Right ventricle myocardium superior (tissue), 1 donor: ENCODE data around the gene ARHGEF19. TPM values are rescaled to one million over a fixed set of nuclear protein-coding genes. Genes with fewer than 3 reads are reported as not detected.
"Not testable (repeated sequence)": the region's sequence is repeated elsewhere in the genome, so short reads cannot be mapped to it uniquely, and the experiment has no call there.

Experiments used
- ATAC-seq: fragments of 200-7000 bp; cut with Tn5 transposase; one replicate; pipeline ENCODE4 v1.9.1; 2020; ENCODE audit warnings: mild to moderate bottlenecking; ENCODE audit not compliant: poor library complexity
- DNase-seq: peaks from one replicate; pipeline ENCODE4 v3.0.0-alpha.2; 2020
- intact Hi-C: fragments of 100-400 bp; cut with DNase I; formaldehyde crosslinking; loops from one replicate; pipeline ENCODE4 v1.11.2; 2022
- long read RNA-seq: library from polyadenylated mRNA; unstranded; transcript quantifications from one replicate; pipeline ENCODE4 v2.0.0, GENCODE V29; 2021
- total RNA-seq: library from RNA; stranded (reverse); fragmentation: NEBNext Ultra II Directional; extraction: Animal tissue kit (Norgen Biotek cat#: 25700); gene quantifications from one replicate; pipeline ENCODE4 v1.2.1, GENCODE V29; 2021
- donor health status: DM: no; HTN: yes; CAD: no; lungs with severe emphysema.

ARHGEF19 gene
- 1.8 TPM for total RNA-seq
- long read RNA-seq, partial matches to known transcripts = 3 of 4 reads
- long read RNA-seq, other reads (novel, unspliced or antisense) = 1 of 4 reads

DNA sequence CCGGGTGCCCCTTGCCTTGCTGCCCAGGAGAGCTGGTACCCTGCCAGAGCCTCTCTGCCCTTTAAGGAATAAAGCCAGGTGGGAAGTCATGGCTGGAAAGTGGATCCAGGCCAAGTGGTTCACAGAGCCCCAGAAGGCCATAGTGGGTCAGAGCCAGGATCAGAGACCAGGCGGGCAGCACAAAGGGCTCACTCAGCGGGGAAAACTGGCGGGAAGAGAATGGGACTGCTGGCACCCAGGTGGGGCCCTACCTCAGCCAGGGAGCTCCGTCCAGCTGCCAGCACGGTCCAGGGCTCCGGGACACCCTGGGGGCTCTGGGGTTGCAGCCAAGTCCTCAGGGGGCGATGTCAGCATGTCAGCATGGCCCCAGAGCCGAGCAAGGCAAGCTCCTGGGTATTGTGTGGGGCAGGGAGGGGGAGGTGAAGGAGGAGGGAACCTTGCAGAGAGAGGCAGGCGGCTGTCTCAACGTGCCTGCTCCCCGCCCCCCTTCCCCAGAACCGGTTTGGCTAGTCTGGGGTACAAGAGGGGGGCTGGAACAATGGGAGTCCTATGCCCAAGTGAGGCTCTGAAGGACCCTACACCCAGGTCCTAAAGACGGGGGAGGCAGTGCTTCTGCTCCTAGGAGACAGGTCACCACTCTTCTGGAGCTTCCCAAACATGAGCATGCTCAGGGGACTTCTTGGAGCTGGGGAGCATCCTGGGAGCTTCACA is at the start of gene ARHGEF19:
Gene ARHGEF19, minus strand, starts transcription at position 402 of the 711 bp plus-strand sequence. CDS start 3,598 bp downstream, outside the sequence.
- intact Hi-C loops = no loop called here
- peak; percentile 24 for DNase-seq
- no peak for ATAC-seq

GRCh38 chr1:16262067-16262466 is 49.6 kb upstream of the ARHGEF19 start:
- ATAC-seq = no peak

GRCh38 chr1:16260814-16261213 is 48.4 kb upstream of the ARHGEF19 start:
- intact Hi-C loops = no loop called here
- DNase-seq (no peak), ATAC-seq (no peak)

More at GRCh38 chr1:16262067-16262466, 49.6 kb upstream of the ARHGEF19 start:
- DNase-seq = no peak
- intact Hi-C loops = no loop called here

GRCh38 chr1:16258591-16259135 is 46.2 kb upstream of the ARHGEF19 start:
- no peak for ATAC-seq
- no peak for DNase-seq
- intact Hi-C loops = no loop called here

DNA sequence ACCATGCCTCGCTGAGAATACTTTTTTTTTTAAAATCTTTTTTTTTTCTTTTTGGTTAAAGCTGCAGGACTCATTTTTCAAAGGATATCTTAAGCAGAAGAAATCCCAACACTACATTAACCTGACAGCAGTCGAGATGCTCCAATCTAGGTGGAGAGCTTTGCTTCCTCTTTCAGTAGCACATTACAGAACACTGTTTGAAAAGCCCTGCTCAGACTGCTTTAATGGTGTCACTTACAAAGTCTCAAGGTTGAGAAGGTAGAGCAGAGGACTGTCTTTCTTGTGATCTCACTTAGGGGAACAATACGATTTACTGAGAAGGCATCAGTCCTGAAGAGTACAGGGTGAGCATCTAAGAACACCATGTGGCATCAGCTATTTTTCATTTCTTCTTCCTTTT is 45.5 kb upstream of the ARHGEF19 start:
- ATAC-seq = no peak
- DNase-seq = no peak
- intact Hi-C loops = no loop called here

- intact Hi-C loops, ATAC-seq, DNase-seq: not testable (repeated sequence)
Measured at GRCh38 chr1:16257556-16257955, 45.1 kb upstream of the ARHGEF19 start.

GRCh38 chr1:16256478-16256877 is 44.0 kb upstream of the ARHGEF19 start:
- no peak for DNase-seq
- ATAC-seq = no peak
- intact Hi-C loops = no loop called here

- DNase-seq = no peak
- intact Hi-C loops = no loop called here
- peak; percentile 38 for ATAC-seq
Measured at GRCh38 chr1:16254263-16254928, 41.9 kb upstream of the ARHGEF19 start.

DNA sequence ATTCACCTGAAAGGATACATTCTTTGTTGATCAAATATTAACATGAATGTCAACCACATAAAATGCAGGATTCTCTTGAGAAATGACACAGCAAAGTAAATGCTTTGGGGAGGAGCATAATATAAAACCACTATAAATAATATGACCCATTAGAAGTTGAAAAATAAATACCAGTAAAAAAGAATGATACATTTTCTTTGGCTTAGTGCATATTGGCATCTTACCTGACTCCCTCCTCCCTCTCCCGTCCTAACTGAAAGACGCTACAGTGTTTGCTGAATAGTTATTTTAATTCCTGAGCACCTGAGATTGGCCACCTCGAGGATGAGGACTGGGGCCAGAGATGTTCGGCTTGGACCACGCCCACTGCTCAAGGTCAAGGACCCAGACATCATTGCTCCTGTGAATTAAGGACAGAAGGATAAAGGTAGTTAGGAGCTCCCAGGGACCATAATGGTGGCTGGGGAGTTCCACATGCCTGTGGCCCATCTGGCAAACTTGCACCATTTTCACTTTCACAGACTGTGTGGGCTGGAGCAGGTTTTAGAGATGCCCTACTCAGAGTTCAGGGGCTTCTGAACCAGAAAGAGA is 41.0 kb upstream of the ARHGEF19 start:
- no peak for ATAC-seq
- intact Hi-C loops = no loop called here

DNA sequence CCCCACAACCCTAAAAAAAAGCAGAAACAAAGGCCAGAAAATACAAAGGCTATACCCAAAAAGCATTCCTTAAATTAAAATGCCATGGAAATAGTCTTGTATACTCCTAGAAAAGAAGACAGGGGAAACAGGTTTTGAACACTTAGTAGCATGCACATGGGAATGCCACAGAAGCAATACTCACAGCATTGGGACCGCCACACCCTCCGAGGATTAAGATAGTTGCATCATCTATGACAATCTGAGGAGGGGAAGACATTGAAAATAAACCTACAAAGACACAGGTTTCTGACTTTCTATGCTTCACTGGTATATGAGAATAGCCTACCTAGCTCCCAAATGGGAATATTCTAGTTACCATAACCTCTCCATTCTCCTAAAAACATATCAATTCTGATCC is 40.5 kb upstream of the ARHGEF19 start:
- intact Hi-C loops = no loop called here
- DNase-seq (no peak), ATAC-seq (no peak)

More for the DNA sequence above, 41.0 kb upstream of the ARHGEF19 start:
- DNase-seq = no peak

GRCh38 chr1:16251381-16251780 is 38.9 kb upstream of the ARHGEF19 start:
- DNase-seq (no peak), ATAC-seq (no peak)
- intact Hi-C loops = no loop called here

DNA sequence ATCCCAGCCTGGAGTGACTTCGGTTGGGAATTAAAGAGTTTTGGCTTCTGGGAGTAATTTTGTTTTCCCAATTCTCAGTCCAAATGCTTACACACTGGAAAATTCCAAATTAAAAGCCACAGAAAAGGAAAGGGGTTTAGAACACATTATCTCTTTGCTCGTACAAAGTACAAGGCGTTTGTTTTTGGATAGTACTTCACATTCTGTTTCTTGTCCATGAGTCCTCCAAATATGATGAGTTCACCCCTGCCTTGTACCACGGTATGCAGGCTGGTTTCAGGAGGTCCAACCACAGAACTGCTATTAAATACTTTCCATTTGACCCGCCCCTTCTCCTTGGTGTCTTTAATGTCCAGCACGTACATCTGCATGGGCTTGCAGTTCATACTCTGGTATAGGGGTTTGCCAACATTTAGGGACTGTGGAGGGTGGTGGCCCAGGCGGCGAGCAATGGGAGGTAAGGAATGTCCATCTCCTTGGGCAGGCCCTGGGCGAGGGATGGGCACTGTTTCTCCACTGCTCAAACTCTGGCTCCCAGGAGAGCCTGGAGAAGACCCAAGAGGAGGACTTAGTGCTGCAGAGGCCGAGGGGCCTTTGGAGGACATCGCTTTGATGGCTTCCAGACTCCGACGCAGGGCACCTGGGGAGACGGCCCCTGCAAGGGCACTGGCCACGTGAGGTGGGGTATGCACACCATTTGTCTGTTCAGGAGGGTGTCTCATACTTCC is 38.2 kb upstream of the ARHGEF19 start:
- peak; percentile 27 for ATAC-seq
- intact Hi-C loops = no loop called here
- DNase-seq = no peak

DNA sequence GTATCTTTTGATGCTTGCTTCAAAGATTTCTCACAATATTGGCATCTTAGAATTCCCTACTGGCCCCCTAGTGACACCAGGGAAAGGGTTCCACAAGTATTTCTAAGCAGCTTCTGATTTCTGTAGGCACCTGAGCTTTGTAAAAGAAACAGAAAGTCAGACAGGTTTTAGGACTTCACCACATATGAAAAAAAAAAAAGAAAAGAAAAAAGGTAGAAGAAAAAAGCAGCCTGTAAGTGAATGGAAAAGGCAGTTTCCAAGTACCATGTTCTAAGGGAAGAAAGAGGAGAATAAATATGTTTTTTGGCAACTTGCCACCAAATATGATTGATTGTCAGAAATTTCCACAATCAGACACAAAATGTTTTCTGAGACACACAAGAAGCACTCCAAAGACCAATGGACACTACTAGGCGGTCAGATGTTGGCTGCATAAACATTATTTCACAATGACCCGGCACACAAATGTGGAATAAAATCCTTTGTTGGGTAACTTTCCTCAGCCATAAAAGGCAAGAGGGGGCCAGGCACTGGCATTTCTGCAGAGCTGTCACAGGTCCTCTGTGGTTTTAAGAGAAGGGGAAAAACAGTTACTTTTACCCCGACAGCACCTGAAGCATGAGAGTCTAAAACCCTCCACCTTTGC is 37.3 kb upstream of the ARHGEF19 start:
- intact Hi-C loops = loop anchor here (5.0 kb wide), 1 partner anchor 103 kb away; the partner anchor contains the start of gene FBXO42
- peak; percentile 70 for DNase-seq
- ATAC-seq = peak; percentile 36

DNA sequence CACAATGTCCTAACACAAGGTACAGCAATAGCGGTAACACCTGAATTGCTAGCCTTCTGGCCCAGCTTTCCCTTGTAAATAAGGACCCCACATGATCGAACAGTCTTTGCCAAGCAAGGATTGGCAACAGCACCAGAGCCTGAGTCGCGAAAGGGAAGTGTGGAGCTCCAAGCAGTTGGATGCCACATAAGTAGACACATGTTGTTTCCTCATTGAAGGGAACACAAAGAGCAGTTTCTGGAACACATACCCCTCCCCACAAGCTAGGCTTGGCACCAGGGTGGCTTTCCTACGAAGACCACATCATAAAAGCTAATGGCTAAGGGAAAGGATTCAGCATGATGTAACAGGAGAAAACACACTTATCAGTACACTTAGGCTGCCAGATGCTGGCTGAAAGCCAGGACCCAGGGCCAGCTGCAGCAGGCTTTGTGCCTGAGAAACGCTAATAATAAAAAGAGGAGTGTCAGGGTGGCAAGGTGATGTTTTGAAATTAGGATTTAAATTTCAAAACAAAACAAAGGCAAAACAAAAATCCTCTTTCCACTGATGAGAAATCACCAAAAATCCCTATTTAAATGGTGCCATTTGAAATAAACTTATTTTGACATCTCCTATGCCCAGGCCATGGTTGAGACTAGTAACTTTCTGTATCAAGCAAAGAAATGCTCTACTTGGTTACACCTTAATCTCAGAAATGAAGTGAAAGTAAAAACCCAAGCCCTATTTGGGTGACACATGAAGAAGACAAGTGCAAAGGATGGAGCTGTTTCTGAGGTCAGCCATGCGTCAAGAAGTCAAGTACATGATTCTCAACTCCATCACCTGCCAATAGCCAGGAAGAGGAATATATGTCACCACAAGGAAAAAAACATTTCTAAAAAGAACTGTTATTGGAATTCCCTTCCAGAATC is 36.4 kb upstream of the ARHGEF19 start:
- intact Hi-C loops = loop anchor here (5.0 kb wide), 1 partner anchor 103 kb away; the partner anchor contains the start of gene FBXO42
- peak; percentile 74 for ATAC-seq
- peak; percentile 94 for DNase-seq

DNA sequence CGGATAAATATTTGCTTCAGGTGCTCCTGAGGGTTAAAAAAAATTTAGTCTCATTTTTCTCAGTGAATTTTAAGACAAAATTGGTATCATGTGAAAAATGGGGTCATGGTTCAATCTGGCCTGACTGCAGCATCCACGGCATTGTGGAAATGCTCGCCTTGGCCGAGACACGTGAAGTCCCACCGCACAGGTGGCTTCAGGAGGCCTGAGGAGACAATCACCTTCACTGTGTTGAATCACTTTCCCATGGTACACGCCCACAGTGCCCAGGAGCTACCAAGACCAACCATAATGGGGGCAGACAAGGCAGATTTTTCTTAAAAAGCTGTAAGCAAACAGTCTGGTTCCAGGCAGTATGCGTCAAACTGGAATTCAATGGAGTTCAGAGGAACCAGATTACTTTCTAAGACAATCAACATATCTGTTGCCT is 35.6 kb upstream of the ARHGEF19 start:
- no peak for DNase-seq
- no peak for ATAC-seq
- intact Hi-C loops = loop anchor here (5.0 kb wide), 1 partner anchor 104 kb away; the partner anchor contains the start of gene FBXO42

GRCh38 chr1:16247441-16247840 is 35.0 kb upstream of the ARHGEF19 start:
- DNase-seq = no peak
- ATAC-seq = no peak
- intact Hi-C loops = loop anchor here (5.0 kb wide), 1 partner anchor 105 kb away; the partner anchor contains the start of gene FBXO42

DNA sequence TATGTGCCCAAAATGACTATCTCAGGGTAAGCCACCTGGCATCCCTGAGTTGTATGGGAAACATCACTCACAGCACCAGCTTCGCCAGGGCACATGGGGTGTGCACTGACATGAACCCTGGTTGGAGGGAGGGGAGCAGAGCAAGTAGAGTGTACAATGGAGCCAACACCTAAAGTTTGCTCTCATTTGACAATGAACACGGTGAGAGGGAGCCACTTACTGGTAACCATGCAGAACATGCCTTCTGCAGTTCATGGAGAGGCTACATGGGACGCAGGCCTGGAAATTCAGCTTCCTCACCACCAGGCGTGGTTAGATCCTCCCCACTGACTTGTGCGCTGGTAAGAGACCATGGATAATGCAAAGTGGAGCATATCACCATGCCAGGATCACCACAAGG is 34.5 kb upstream of the ARHGEF19 start:
- DNase-seq (no peak), ATAC-seq (peak; percentile 11)
- intact Hi-C loops = loop anchor here (5.0 kb wide), 1 partner anchor 105 kb away; the partner anchor contains the start of gene FBXO42
